Lung (tissue), 12 donors: ENCODE measurements around the gene POLH. TPM values are rescaled to one million over a fixed set of nuclear protein-coding genes. Genes with fewer than 3 reads are reported as not detected.

ENCODE experiments used
- ATAC-seq: fragments of 200-7000 bp; cut with Tn5 transposase; one replicate; pipeline ENCODE4 v1.9.1; 2020; ENCODE audit warnings: moderate number of reproducible peaks; ENCODE audit not compliant: insufficient read depth, low FRiP score
- DNase-seq, 3 donors: peaks; one replicate each; pipeline ENCODE4 v3.0.0-alpha.2; 2013 to 2017
- H3K27ac ChIP-seq, 2 donors: one replicate each; pipeline ENCODE4 v1.5.1; 2013; ENCODE audit warnings: mild to moderate bottlenecking in 2 of 2, moderate library complexity in 2 of 2, control low read depth in 1 of 2, inconsistent platforms in 1 of 2, low read depth in 1 of 2, low read length in 1 of 2
- H3K27me3 ChIP-seq, 3 donors: one replicate each; pipeline ENCODE4 v1.5.1; 2013; ENCODE audit warnings: low read length in 2 of 3; ENCODE audit not compliant: control insufficient read depth in 3 of 3, insufficient read depth in 3 of 3
- H3K36me3 ChIP-seq, 4 donors: one replicate each; pipeline ENCODE4 v1.5.1; 2013; ENCODE audit warnings: low read length in 4 of 4, mild to moderate bottlenecking in 1 of 4, moderate library complexity in 1 of 4; ENCODE audit not compliant: control insufficient read depth in 4 of 4, insufficient read depth in 4 of 4
- H3K4me1 ChIP-seq, 5 donors: one replicate each; pipeline ENCODE4 v1.5.1; 2013; ENCODE audit warnings: low read length in 5 of 5, mild to moderate bottlenecking in 2 of 5, moderate library complexity in 1 of 5; ENCODE audit not compliant: control insufficient read depth in 5 of 5, insufficient read depth in 5 of 5
- H3K4me3 ChIP-seq: one replicate; pipeline ENCODE4 v1.5.1; 2013; ENCODE audit warnings: mild to moderate bottlenecking, control low read depth, moderate library complexity
- H3K9ac ChIP-seq, 2 donors: one replicate each; pipeline ENCODE4 v1.5.1; 2013; ENCODE audit warnings: low read length in 2 of 2, control low read depth in 1 of 2; ENCODE audit not compliant: insufficient read depth in 1 of 2
- H3K9me3 ChIP-seq, 4 donors: one replicate each; pipeline ENCODE4 v1.5.1; 2013; ENCODE audit warnings: low read length in 3 of 4, mild to moderate bottlenecking in 1 of 4, moderate library complexity in 1 of 4; ENCODE audit not compliant: control insufficient read depth in 4 of 4, insufficient read depth in 3 of 4
- CTCF ChIP-seq: IDR thresholded peaks from 2 replicates; pipeline ENCODE4 v1.5.1; 2012; ENCODE audit warnings: mild to moderate bottlenecking; ENCODE audit errors: control extremely low read depth, extremely low read depth
- WGBS, 2 donors: extraction: QIAGEN DNeasy Blood & Tissue Kit; methylation state at CpG; one replicate each; pipeline ENCODE4 v1.1.7; 2013; 5-methylcytosine and 5-hydroxymethylcytosine counted together
- polyA plus RNA-seq, 2 donors: library from polyadenylated mRNA; stranded (reverse); fragments of 200-250 nt; gene quantifications; one replicate each; pipeline ENCODE4 v1.2.1, GENCODE V29; 2013
- total RNA-seq, 2 donors: library from RNA; depleted of rRNA in 1 of 2; stranded (reverse); fragments of >200 nt in 1 of 2; gene quantifications; one replicate each; pipeline ENCODE4 v1.2.1, GENCODE V29; 2014 to 2021
- donor health status: control.
- donor health status: control.
- donor health status: Bipolar disorder and iron deficiency.
- donor health status: healthy.
- donor health status: DM: yes; HTN: yes; CAD: no.

POLH gene
- total and polyA plus RNA-seq, 4 donors, result 4.0 to 27.3 (median 7.5) TPM

- 45 to 59% methylated on average over 5 of the region's 5 CpGs for WGBS, 2 donors
- ATAC-seq (no peak), DNase-seq (peak; percentile 77 to 85 (median 78))
- no peak for TF ChIP-seq CTCF
- no peak overlapping the region for H3K4me3 ChIP-seq
- peak overlapping the region; percentile 59 to 78 for H3K27ac ChIP-seq
- H3K36me3 ChIP-seq, result peaks cover 14 to 32% (median 30%) of the 10 kb centered on the region in 4 donors
- H3K9me3 ChIP-seq, result no peaks in the 10 kb centered on the region
- H3K4me1 ChIP-seq, result peaks cover 3 to 25% (median 8%) of the 10 kb centered on the region in 5 donors
- peak overlapping the region in 1 of 2 donors; percentile 27 for H3K9ac ChIP-seq
- H3K27me3 ChIP-seq, result no peaks in the 10 kb centered on the region
Measured at GRCh38 chr6:43627008-43627825, 51.2 kb downstream of the POLH start.

- WGBS, 2 donors, result 2 to 6% methylated on average over 25 of the region's 25 CpGs
- no peak for TF ChIP-seq CTCF
- Histone ChIP-seq H3K27ac (peak overlapping the region; percentile 79 to 99), H3K27me3 (no peaks in the 10 kb centered on the region), H3K36me3 (peaks cover 11 to 25% (median 22%) of the 10 kb centered on the region in 4 donors), H3K4me1 (peaks cover 3 to 25% (median 8%) of the 10 kb centered on the region in 5 donors), H3K9me3 (no peaks in the 10 kb centered on the region), H3K9ac (peak overlapping the region; percentile 41 to 97), H3K4me3 (peak overlapping the region; percentile 59)
- ATAC-seq (no peak), DNase-seq (peak; percentile 68 to 74 (median 70))
Measured at GRCh38 chr6:43628393-43629103, 52.6 kb downstream of the POLH start.

- Histone ChIP-seq H3K36me3 (peaks cover 6 to 24% (median 18%) of the 10 kb centered on the region in 4 donors), H3K27me3 (no peaks in the 10 kb centered on the region), H3K4me3 (peak within 1 kb of the TSS; percentile 59), H3K9ac (peak within 1 kb of the TSS; percentile 78 to 97), H3K9me3 (no peaks in the 10 kb centered on the region), H3K4me1 (peaks cover 3 to 25% (median 8%) of the 10 kb centered on the region in 5 donors), H3K27ac (peak within 1 kb of the TSS; percentile 96 to 99)
- peak; percentile 99 to 100 (median 100) for DNase-seq
- no peak for TF ChIP-seq CTCF
- 1% methylated on average over 43 to 46 of the region's 46 CpGs for WGBS, 2 donors
- ATAC-seq, result peak; percentile 91
Measured at GRCh38 chr6:43629104-43629504, 53.1 kb downstream of the POLH start, which contains the start of gene GTPBP2. GTPBP2 (minus strand) TSS chr6:43629264; CDS start chr6:43629162, 102 bp downstream.
